IMR-90 (cell line): Measurements from ENCODE around the gene ZNF518B. TPM values are rescaled to one million over a fixed set of nuclear protein-coding genes. Genes with fewer than 3 reads are reported as not detected.

Experiments
- ATAC-seq: fragments of 200-7000 bp; cut with Tn5 transposase; 2 replicates; pipeline ENCODE4 v1.9.1; 2020; ENCODE audit warnings: low read depth, mild to moderate bottlenecking, moderate library complexity
- BruUV-seq: library from RNA; stranded (reverse); fragments of 400-500 nt; replicated peaks from 2 replicates; lab custom pipeline; 2021; lab: Mats Ljungman, UMichigan
- CTCF ChIA-PET: fragments of 300-600 bp; formaldehyde crosslinking; extraction: SDS; loops from one replicate; lab custom pipeline; 2021; ENCODE audit warnings: antibody characterized with exemption; lab: Yijun Ruan, JAX
- POLR2A ChIA-PET: fragments of 300-600 bp; sonication (Branson Sonifier 250); formaldehyde crosslinking; loops from one replicate; lab custom pipeline; 2022; ENCODE audit warnings: antibody characterized with exemption; ENCODE audit not compliant: unreplicated experiment; lab: Charles Lee
- DNase-seq: peaks from one replicate; pipeline ENCODE4 v3.0.0; 2013
- H2AFZ ChIP-seq: replicated peaks from 2 replicates; pipeline ENCODE3; 2013; ENCODE audit warnings: low read length, mild to moderate bottlenecking; ENCODE audit not compliant: poor library complexity
- H2AK5ac ChIP-seq: 2 replicates; pipeline ENCODE4 v1.6.1; 2013; ENCODE audit warnings: low read depth, low read length, inconsistent platforms
- H2AK9ac ChIP-seq: replicated peaks from 2 replicates; pipeline ENCODE3; 2013; ENCODE audit warnings: mild to moderate bottlenecking, low read depth, low read length, moderate library complexity; ENCODE audit not compliant: poor library complexity
- H2BK120ac ChIP-seq: 2 replicates; pipeline ENCODE4 v1.6.1; 2013; ENCODE audit warnings: low read depth, low read length, inconsistent platforms
- H2BK15ac ChIP-seq: 3 replicates; pipeline ENCODE4 v1.6.1; 2013; ENCODE audit warnings: low read depth, low read length, inconsistent platforms
- H2BK20ac ChIP-seq: 2 replicates; pipeline ENCODE4 v1.6.1; 2013; ENCODE audit warnings: low read depth, mild to moderate bottlenecking, inconsistent platforms, low read length, moderate library complexity
- H2BK5ac ChIP-seq: 2 replicates; pipeline ENCODE4 v1.6.1; 2013; ENCODE audit warnings: mild to moderate bottlenecking, low read depth, low read length, inconsistent platforms; ENCODE audit not compliant: poor library complexity, severe bottlenecking
- H3K14ac ChIP-seq: replicated peaks from 2 replicates; pipeline ENCODE4 v1.6.1; 2013; ENCODE audit warnings: low read depth, low read length, inconsistent platforms
- H3K18ac ChIP-seq: 2 replicates; pipeline ENCODE4 v1.6.1; 2013; ENCODE audit warnings: low read depth, low read length, control low read depth
- H3K23ac ChIP-seq: 2 replicates; pipeline ENCODE4 v1.6.1; 2013; ENCODE audit warnings: low read depth, low read length, inconsistent platforms
- H3K27ac ChIP-seq: 2 replicates; pipeline ENCODE4 v1.5.1; 2013; ENCODE audit warnings: mild to moderate bottlenecking, control low read depth, low read length; ENCODE audit not compliant: insufficient read depth
- H3K27me3 ChIP-seq: 2 replicates; pipeline ENCODE4 v1.6.1; 2013; ENCODE audit warnings: low read length; ENCODE audit not compliant: control insufficient read depth, insufficient read depth
- H3K36me3 ChIP-seq: 2 replicates; pipeline ENCODE4 v1.6.1; 2013; ENCODE audit warnings: low read length, mixed read lengths; ENCODE audit not compliant: control insufficient read depth, insufficient read depth
- H3K4ac ChIP-seq: 2 replicates; pipeline ENCODE4 v1.6.1; 2013; ENCODE audit warnings: low read depth, low read length, inconsistent platforms
- H3K4me1 ChIP-seq: 2 replicates; pipeline ENCODE4 v1.6.1; 2013; ENCODE audit warnings: low read length, mixed read lengths; ENCODE audit not compliant: control insufficient read depth, insufficient read depth
- H3K4me2 ChIP-seq: 2 replicates; pipeline ENCODE4 v1.6.1; 2013; ENCODE audit warnings: low read depth, mild to moderate bottlenecking, control low read depth, low read length, moderate library complexity
- H3K4me3 ChIP-seq: 2 replicates; pipeline ENCODE4 v1.5.1; 2013; ENCODE audit warnings: low read depth, mild to moderate bottlenecking, control low read depth, low read length, moderate library complexity; ENCODE audit not compliant: insufficient read depth
- H3K56ac ChIP-seq: 2 replicates; pipeline ENCODE4 v1.6.1; 2013; ENCODE audit warnings: low read length, inconsistent platforms; ENCODE audit not compliant: insufficient read depth; ENCODE audit errors: extremely low read depth
- H3K79me1 ChIP-seq, 2 experiments: 2 replicates each; pipeline ENCODE4 v1.6.1; 2013; ENCODE audit warnings: low read length in 2 of 2, inconsistent platforms in 1 of 2, low read depth in 1 of 2
- H3K9ac ChIP-seq: 2 replicates; pipeline ENCODE4 v1.6.1; 2013; ENCODE audit warnings: low read depth, low read length, control low read depth
- H3K9me1 ChIP-seq: 2 replicates; pipeline ENCODE4 v1.6.1; 2013; ENCODE audit warnings: low read length, inconsistent platforms; ENCODE audit not compliant: insufficient read depth
- H3K9me3 ChIP-seq: 2 replicates; pipeline ENCODE4 v1.6.1; 2013; ENCODE audit warnings: low read length; ENCODE audit not compliant: control insufficient read depth, insufficient read depth
- H4K20me1 ChIP-seq: 2 replicates; pipeline ENCODE4 v1.6.1; 2013; ENCODE audit warnings: low read length, inconsistent platforms; ENCODE audit not compliant: insufficient read depth
- H4K5ac ChIP-seq: 2 replicates; pipeline ENCODE4 v1.6.1; 2013; ENCODE audit warnings: mild to moderate bottlenecking, low read depth, low read length, control low read depth
- H4K8ac ChIP-seq, 2 experiments: 2 replicates each; pipeline ENCODE4 v1.6.1; 2013; ENCODE audit warnings: low read depth in 2 of 2, low read length in 2 of 2, control low read depth in 1 of 2, inconsistent platforms in 1 of 2
- H4K91ac ChIP-seq: 2 replicates; pipeline ENCODE4 v1.6.1; 2013; ENCODE audit warnings: low read depth, low read length, inconsistent platforms; ENCODE audit not compliant: insufficient read depth
- BHLHE40 ChIP-seq: fragments of 150-350 bp; IDR thresholded peaks from 2 replicates; pipeline ENCODE4 v1.6.1; 2016; ENCODE audit warnings: mild to moderate bottlenecking, low read depth, low read length
- CEBPB ChIP-seq: IDR thresholded peaks from 2 replicates; pipeline ENCODE4 v1.6.1; 2012; ENCODE audit warnings: low read depth, low read length, improper control_type of control experiment
- CHD1 ChIP-seq: IDR thresholded peaks from 2 replicates; pipeline ENCODE4 v1.6.1; 2012; ENCODE audit warnings: low read depth, low read length, improper control_type of control experiment
- CTCF ChIP-seq: conservative IDR thresholded peaks from 2 replicates; pipeline ENCODE4 v1.5.1; 2012; ENCODE audit warnings: mild to moderate bottlenecking, low read depth, low read length, improper control_type of control experiment
- ELK1 ChIP-seq: fragments of 150-350 bp; IDR thresholded peaks from 2 replicates; pipeline ENCODE4 v1.6.1; 2016; ENCODE audit warnings: low read depth, mild to moderate bottlenecking, low read length, moderate library complexity, borderline replicate concordance
- FOS ChIP-seq: fragments of 150-350 bp; IDR thresholded peaks from 2 replicates; pipeline ENCODE4 v1.6.1; 2016; ENCODE audit warnings: low read depth, low read length
- MAFK ChIP-seq: IDR thresholded peaks from 2 replicates; pipeline ENCODE4 v1.6.1; 2012; ENCODE audit warnings: low read depth, low read length, improper control_type of control experiment
- MAZ ChIP-seq: IDR thresholded peaks from 2 replicates; pipeline ENCODE4 v1.6.1; 2012; ENCODE audit warnings: low read depth, mild to moderate bottlenecking, low read length, improper control_type of control experiment, moderate library complexity, borderline replicate concordance
- MXI1 ChIP-seq: IDR thresholded peaks from 2 replicates; pipeline ENCODE4 v1.6.1; 2012; ENCODE audit warnings: low read depth, mild to moderate bottlenecking, low read length, moderate library complexity, borderline replicate concordance
- NFE2L2 ChIP-seq: fragments of 150-350 bp; IDR thresholded peaks from 2 replicates; pipeline ENCODE4 v1.6.1; 2016; ENCODE audit warnings: low read depth, mild to moderate bottlenecking, low read length
- POLR2A ChIP-seq: IDR thresholded peaks from 2 replicates; pipeline ENCODE4 v1.6.1; 2012; ENCODE audit warnings: mild to moderate bottlenecking, low read depth, low read length
- RAD21 ChIP-seq: IDR thresholded peaks from 2 replicates; pipeline ENCODE4 v1.6.1; 2012; ENCODE audit warnings: low read length, improper control_type of control experiment
- RCOR1 ChIP-seq: IDR thresholded peaks from 2 replicates; pipeline ENCODE4 v1.6.1; 2012; ENCODE audit warnings: mild to moderate bottlenecking, low read length, improper control_type of control experiment; ENCODE audit not compliant: insufficient replicate concordance
- RFX5 ChIP-seq: IDR thresholded peaks from 2 replicates; pipeline ENCODE4 v1.8.0; 2012; ENCODE audit warnings: low read depth, mild to moderate bottlenecking, low read length, moderate library complexity
- SMC3 ChIP-seq: fragments of 150-350 bp; IDR thresholded peaks from 2 replicates; pipeline ENCODE4 v1.6.1; 2016; ENCODE audit warnings: low read depth, mild to moderate bottlenecking, antibody characterized with exemption, low read length, moderate library complexity
- USF2 ChIP-seq: fragments of 150-350 bp; IDR thresholded peaks from 2 replicates; pipeline ENCODE4 v1.6.1; 2017; ENCODE audit warnings: mild to moderate bottlenecking, antibody characterized with exemption, low read length, low read depth
- WGBS, 2 experiments: methylation state at CpG; one replicate each; pipeline versions ENCODE4 v1.1.5 to v1.1.7; 2013; ENCODE audit warnings: missing lambda C conversion rate in 2 of 2; ENCODE audit not compliant: insufficient read length in 1 of 2; ENCODE audit errors: extremely low coverage in 2 of 2; 5-methylcytosine and 5-hydroxymethylcytosine counted together
- dilution Hi-C: fragments of 300-500 bp; cut with HindIII; formaldehyde crosslinking; loops from one replicate; pipeline ENCODE4 v1.14.3; 2018; ENCODE audit warnings: low sequenced_read_pairs; ENCODE audit not compliant: unreplicated experiment
- in situ Hi-C: fragments of 300-500 bp; cut with MboI; formaldehyde crosslinking; loops from 3 replicates; pipeline ENCODE4 v1.14.3; 2019; ENCODE audit warnings: low sequenced_read_pairs, inconsistent platforms, mixed read lengths
- intact Hi-C: fragments of 100-400 bp; cut with micrococcal nuclease; formaldehyde crosslinking; loops from 2 replicates; pipeline ENCODE4 v1.10.0; 2022
- polyA plus RNA-seq, 3 experiments: library from polyadenylated mRNA; depleted of rRNA; stranded (reverse); fragments of >200 nt; gene quantifications; 2 replicates each; pipeline ENCODE4 v1.2.3, GENCODE V29; 2012; ENCODE audit warnings: low replicate concordance in 1 of 3
- total RNA-seq: library from RNA; depleted of rRNA; stranded (reverse); fragments of >200 nt; gene quantifications from 2 replicates; pipeline ENCODE4 v1.2.3, GENCODE V29; 2012

Gene ZNF518B
- total and polyA plus RNA-seq, 2 of the 4 experiments (the other 2 are of a cell fraction): 7.3 to 56.8 TPM

GRCh38 chr4:10490996-10491395, 33.8 kb upstream of the ZNF518B start:
- Histone ChIP-seq H3K23ac (no peak overlapping the region), H3K18ac (no peak overlapping the region), H3K4me1 (no peaks in the 10 kb centered on the region), H4K91ac (no peak overlapping the region), H2BK15ac (no peak overlapping the region), H3K79me1 (no peaks in the 10 kb centered on the region), H3K56ac (no peak overlapping the region), H4K20me1 (no peaks in the 10 kb centered on the region), H3K14ac (no peak overlapping the region), H3K36me3 (no peaks in the 10 kb centered on the region), H3K9me3 (no peaks in the 10 kb centered on the region), H2BK120ac (no peak overlapping the region), H2BK5ac (no peak overlapping the region), H3K9me1 (no peaks in the 10 kb centered on the region), H3K4me3 (no peak overlapping the region), H2AK9ac (no peak overlapping the region), H4K5ac (no peak overlapping the region), H2AK5ac (no peak overlapping the region), H4K8ac (no peak overlapping the region), H3K27me3 (no peaks in the 10 kb centered on the region), H3K4ac (no peak overlapping the region), H2AFZ (no peak overlapping the region), H3K27ac (no peak overlapping the region), H3K4me2 (no peak overlapping the region), H3K9ac (no peak overlapping the region), H2BK20ac (no peak overlapping the region)
- intact Hi-C loops: no loop called here
- in situ Hi-C loops: no loop called here
- ChIA-PET CTCF (no interaction called here), POLR2A (no interaction called here)
- no peak for ATAC-seq
- no peak for TF ChIP-seq CEBPB
- TF ChIP-seq USF2: no peak
- TF ChIP-seq FOS: no peak
- TF ChIP-seq RFX5: no peak
- TF ChIP-seq CTCF: no peak
- TF ChIP-seq CHD1: no peak
- TF ChIP-seq RAD21: no peak
- no peak for TF ChIP-seq MAZ
- TF ChIP-seq BHLHE40: no peak
- TF ChIP-seq MXI1: no peak
- TF ChIP-seq MAFK: no peak
- TF ChIP-seq POLR2A: no peak
- TF ChIP-seq RCOR1: no peak
- no peak for TF ChIP-seq ELK1
- TF ChIP-seq SMC3: no peak
- no peak for TF ChIP-seq NFE2L2
- no CpG with 5 or more reads among the region's 5 CpGs for WGBS, 2 experiments
- dilution Hi-C loops: no loop called here
- no peak for DNase-seq
- BruUV-seq: no TSS peak
